OCI-LY3 (cell line): ENCODE measurements around the gene MYO15A.

Experiments
- CTCF ChIP-seq: fragments of 200-600, 300-600 bp; sonication (generic); IDR thresholded peaks from 2 replicates; pipeline ENCODE4 v1.5.1; 2014; ENCODE audit warnings: antibody characterized with exemption, low read length, low read depth
- EZH2phosphoT487 ChIP-seq: fragments of 200-600 bp; shearing (Covaris generic); IDR thresholded peaks from 2 replicates; pipeline ENCODE4 v1.6.1; 2018; ENCODE audit warnings: antibody characterized with exemption, mixed run types, low read depth

DNA sequence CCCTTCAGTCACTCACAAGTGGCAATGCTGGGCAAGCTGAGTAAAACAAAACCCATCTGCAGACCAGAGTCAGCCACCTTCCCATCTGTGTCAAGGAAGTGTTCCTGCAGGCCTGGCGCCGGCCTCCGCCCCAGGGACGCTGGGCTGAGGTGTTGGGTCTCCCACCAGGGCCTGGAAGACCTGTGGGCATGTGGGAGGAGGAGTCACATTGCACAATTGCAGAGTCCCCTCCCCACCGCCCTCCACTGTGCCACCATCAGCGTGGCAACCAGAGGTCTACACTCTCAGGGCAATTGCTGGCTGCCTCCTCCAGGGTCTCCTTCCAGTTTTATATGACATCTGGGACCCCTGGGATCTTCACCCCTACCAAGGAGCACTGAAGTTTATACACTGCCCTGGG is 3.0 kb upstream of the MYO15A start:
- no peak for TF ChIP-seq CTCF
- TF ChIP-seq EZH2phosphoT487, result no peak
